ENCODE data around the gene PEMT. TPM values are rescaled to one million over a fixed set of nuclear protein-coding genes. Genes with fewer than 3 reads are reported as not detected.

The PEMT gene
- total RNA-seq, 3 donors from 2014 or later (not counting 1 experiment from before 2014, with no cell fraction given): 10.3 to 13.6 (median 12.6) TPM

GRCh38 chr17:17476865-17477467 is 114.5 kb downstream of the PEMT start, which contains the start of gene MED9:
Gene MED9, plus strand, starts transcription at chr17:17477000. Its CDS starts 42 bp downstream, at chr17:17477042.
- Mint-ChIP-seq H3K36me3 (no peaks in the 10 kb centered on the region), H3K9me3 (no peaks in the 10 kb centered on the region), H3K27ac (peak within 1 kb of the TSS; percentile 86 to 91), H3K27me3 (ENCODE audit: low read depth in 2 of 2) (peaks cover 0 to 13% of the 10 kb centered on the region in 2 donors), H3K4me3 (peak within 1 kb of the TSS; percentile 89), H3K4me1 (peaks cover 26 to 47% of the 10 kb centered on the region in 2 donors)
- intact Hi-C loops (cut with micrococcal nuclease): no loop called here
- ATAC-seq (peak; percentile 95 to 98 (median 98)), DNase-seq (peak; percentile 94 to 98)
- Histone ChIP-seq H3K9me3 (ENCODE audit: control insufficient read depth, insufficient read depth, low read length) (no peaks in the 10 kb centered on the region), H3K4me1 (ENCODE audit: control insufficient read depth, insufficient read depth, low read length) (peaks cover 19% of the 10 kb centered on the region), H3K4me3 (ENCODE audit: low read length) (peak within 1 kb of the TSS; percentile 76), H3K36me3 (ENCODE audit: control insufficient read depth, insufficient read depth, low read length) (no peaks in the 10 kb centered on the region), H3K27ac (ENCODE audit: low read length) (peak within 1 kb of the TSS; percentile 68), H3K27me3 (ENCODE audit: control insufficient read depth, insufficient read depth, low read length) (no peaks in the 10 kb centered on the region)
- no peak for TF ChIP-seq CTCF (IDR thresholded peaks at IDR 0.05)
- under 1% methylated on average over 47 of the region's 47 CpGs for whole genome bisulfite sequencing (ENCODE audit: insufficient coverage)

- Mint-ChIP-seq H3K4me1 (peaks cover 12 to 30% of the 10 kb centered on the region in 2 donors), H3K9me3 (no peaks in the 10 kb centered on the region), H3K27me3 (ENCODE audit: low read depth in 2 of 2) (peaks cover 0 to 13% of the 10 kb centered on the region in 2 donors), H3K36me3 (no peaks in the 10 kb centered on the region), H3K4me3 (no peak overlapping the region), H3K27ac (no peak overlapping the region)
- no peak for TF ChIP-seq CTCF (IDR thresholded peaks at IDR 0.05)
- ATAC-seq (no peak), DNase-seq (no peak)
- Histone ChIP-seq H3K9me3 (ENCODE audit: control insufficient read depth, insufficient read depth, low read length) (no peaks in the 10 kb centered on the region), H3K27ac (ENCODE audit: low read length) (no peak overlapping the region), H3K27me3 (ENCODE audit: control insufficient read depth, insufficient read depth, low read length) (no peaks in the 10 kb centered on the region), H3K36me3 (ENCODE audit: control insufficient read depth, insufficient read depth, low read length) (no peaks in the 10 kb centered on the region), H3K4me1 (ENCODE audit: control insufficient read depth, insufficient read depth, low read length) (peaks cover 19% of the 10 kb centered on the region), H3K4me3 (ENCODE audit: low read length) (no peak overlapping the region)
- WGBS (ENCODE audit: insufficient coverage): 94% methylated on average over 6 of the region's 7 CpGs
- intact Hi-C loops (cut with micrococcal nuclease): no loop called here
Observed at GRCh38 chr17:17474341-17474740, 117.2 kb downstream of the PEMT start.

GRCh38 chr17:17472333-17472920 is 119.1 kb downstream of the PEMT start:
- 75% methylated on average over 8 of the region's 8 CpGs for WGBS (ENCODE audit: insufficient coverage)
- TF ChIP-seq CTCF (IDR thresholded peaks at IDR 0.05): no peak
- Histone ChIP-seq H3K4me1 (ENCODE audit: control insufficient read depth, insufficient read depth, low read length) (peaks cover 12% of the 10 kb centered on the region), H3K9me3 (ENCODE audit: control insufficient read depth, insufficient read depth, low read length) (no peaks in the 10 kb centered on the region), H3K4me3 (ENCODE audit: low read length) (no peak overlapping the region), H3K27me3 (ENCODE audit: control insufficient read depth, insufficient read depth, low read length) (no peaks in the 10 kb centered on the region), H3K27ac (ENCODE audit: low read length) (no peak overlapping the region), H3K36me3 (ENCODE audit: control insufficient read depth, insufficient read depth, low read length) (no peaks in the 10 kb centered on the region)
- Mint-ChIP-seq H3K9me3 (no peaks in the 10 kb centered on the region), H3K4me3 (no peak overlapping the region), H3K27ac (no peak overlapping the region), H3K36me3 (no peaks in the 10 kb centered on the region), H3K27me3 (ENCODE audit: low read depth in 2 of 2) (peaks cover 0 to 14% of the 10 kb centered on the region in 2 donors), H3K4me1 (peaks cover 5 to 20% of the 10 kb centered on the region in 2 donors)
- DNase-seq: no peak
- no peak for ATAC-seq
- intact Hi-C loops (cut with micrococcal nuclease): no loop called here

All from natural killer cell (primary cell).